ENCODE measurements around the gene FN1.

FN1 gene

GRCh38 chr2:215441560-215442400 lies 5.9 kb upstream of the FN1 start:
- DNase-seq: no peak

GRCh38 chr2:215439980-215440512 lies 4.2 kb upstream of the FN1 start:
- no peak for DNase-seq

DNA sequence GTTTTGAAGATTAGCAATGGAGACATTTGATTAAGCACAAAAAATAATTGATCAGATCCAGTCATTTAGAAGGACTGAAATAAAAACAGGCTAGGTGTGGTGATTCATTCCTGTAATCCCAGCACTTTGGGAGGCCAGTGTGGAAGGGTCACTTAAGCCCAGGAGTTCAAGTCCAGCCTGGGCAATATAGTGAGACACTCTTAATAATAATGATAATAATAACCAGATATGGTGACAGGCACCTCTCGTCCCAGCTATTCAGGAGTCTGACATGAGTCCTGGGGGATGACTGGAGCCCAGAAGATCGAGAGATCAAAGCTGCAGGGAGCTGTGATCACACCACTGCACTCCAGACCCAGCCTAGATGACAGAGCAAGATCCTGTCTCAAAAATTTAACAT lies 3.5 kb upstream of the FN1 start:
- DNase-seq: no peak

- DNase-seq: no peak
Measured at GRCh38 chr2:215437614-215438013, 1.7 kb upstream of the FN1 start.

GRCh38 chr2:215436705-215437565 lies 1.1 kb upstream of the FN1 start:
- DNase-seq: no peak

DNA sequence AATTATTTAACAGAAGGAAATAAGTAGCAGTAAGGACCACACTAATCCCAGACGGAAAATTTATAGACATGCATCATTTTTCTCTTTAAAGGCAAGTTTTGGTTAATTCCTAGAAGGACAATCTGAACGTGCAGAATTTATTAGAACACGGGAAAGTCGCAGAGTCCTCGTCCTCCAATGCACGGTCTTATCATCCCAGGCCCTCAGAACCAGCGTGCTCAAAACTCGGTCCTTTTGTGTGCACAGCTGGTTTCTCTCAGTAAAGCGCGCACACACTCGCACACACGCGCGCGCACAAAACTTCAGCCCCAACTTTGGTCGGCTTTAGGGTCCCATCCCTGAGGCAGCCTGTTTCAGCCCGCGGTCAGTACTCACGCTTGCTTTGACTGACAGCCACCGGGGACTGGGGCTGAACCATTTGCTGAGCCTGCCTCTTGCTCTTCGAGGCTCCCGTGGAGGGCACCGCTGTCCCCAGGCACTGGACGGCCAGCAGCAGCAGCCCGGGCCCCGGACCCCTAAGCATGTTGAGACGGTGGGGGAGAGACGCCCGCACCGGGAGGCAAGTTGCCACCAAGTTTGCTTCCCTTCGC lies 493 bp downstream of the FN1 start:
- DNase-seq: no peak

GRCh38 chr2:215434447-215435279 lies 1.2 kb downstream of the FN1 start:
- DNase-seq: no peak

GRCh38 chr2:215432759-215433594 lies 2.9 kb downstream of the FN1 start:
- no peak for DNase-seq

DNA sequence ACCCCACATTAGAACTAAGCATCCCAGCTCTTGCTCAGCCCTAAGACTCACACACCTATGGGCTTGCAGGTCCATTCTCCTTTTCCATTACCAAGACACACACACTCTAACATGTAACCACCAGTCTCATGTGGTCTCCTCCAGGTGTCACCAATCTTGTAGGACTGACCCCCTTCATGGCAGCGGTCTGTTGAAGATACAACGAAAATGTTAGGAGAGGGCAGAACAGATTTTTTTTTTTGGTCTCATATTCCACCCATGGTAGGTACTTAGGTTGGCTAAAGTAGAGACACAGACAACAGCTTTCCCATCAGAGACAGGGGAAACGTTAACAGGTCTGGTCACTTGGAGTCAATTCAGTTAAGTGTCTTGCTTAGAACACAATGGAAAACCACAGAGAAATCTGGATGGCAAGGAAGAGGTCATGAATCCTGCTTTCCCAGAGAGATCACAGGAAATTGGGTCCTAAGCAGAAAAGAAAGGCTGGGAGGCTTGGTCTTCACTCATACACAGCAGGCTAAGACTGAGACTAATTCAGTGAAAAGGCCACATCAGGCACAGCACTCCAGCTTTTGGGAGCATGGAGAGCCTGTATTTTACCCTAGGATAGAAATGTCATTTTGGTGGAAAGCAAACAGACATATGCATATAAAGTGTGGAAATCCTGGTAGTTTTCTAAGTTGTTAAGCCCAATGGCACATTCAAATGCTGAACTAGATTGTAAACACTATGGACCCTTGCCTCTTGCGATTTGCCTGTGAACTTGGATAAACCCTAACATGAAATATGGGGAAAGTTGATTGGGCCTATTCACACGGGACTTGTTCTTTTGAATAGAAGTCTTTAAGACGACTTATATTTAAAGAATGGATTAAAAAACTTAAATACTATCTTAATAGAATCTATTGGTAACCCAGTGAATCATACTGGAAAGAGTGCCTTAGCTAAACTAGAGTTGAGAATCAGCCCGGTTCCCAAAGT lies 3.8 kb downstream of the FN1 start:
- DNase-seq: no peak

DNA sequence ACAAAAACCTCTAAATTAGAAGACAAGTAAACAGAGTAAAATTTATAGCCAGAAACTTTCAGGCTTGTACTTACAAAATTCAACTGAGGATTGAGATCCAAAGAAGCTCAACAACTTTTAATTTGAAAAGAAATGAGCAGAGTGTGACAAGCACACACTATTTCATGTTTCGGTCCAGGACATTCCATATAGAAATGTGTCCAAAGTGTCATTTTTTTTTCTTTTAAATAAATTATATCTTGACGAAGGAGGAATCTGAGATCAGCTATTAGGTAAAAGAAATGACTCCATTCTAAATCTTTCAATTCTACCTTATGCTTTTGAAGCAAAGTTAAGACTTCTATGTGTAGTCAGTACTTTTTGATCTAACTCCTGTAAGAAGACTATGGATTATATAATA lies 4.6 kb downstream of the FN1 start:
- no peak for DNase-seq

GRCh38 chr2:215430528-215431187 lies 5.2 kb downstream of the FN1 start:
- no peak for DNase-seq

- no peak for DNase-seq
Measured at GRCh38 chr2:215429424-215429823, 6.4 kb downstream of the FN1 start.

GRCh38 chr2:215428060-215428910 lies 7.6 kb downstream of the FN1 start:
- no peak for DNase-seq

GRCh38 chr2:215427585-215427984 lies 8.3 kb downstream of the FN1 start:
- DNase-seq: no peak

- no peak for DNase-seq
Measured at GRCh38 chr2:215425021-215425782, 10.7 kb downstream of the FN1 start.

- DNase-seq: no peak
Measured at GRCh38 chr2:215423928-215424540, 11.8 kb downstream of the FN1 start.

- no peak for DNase-seq
Measured at GRCh38 chr2:215423234-215423633, 12.6 kb downstream of the FN1 start.
